GM21423 (cell line): ENCODE results near the gene UBE2G2.

Experiments
- ATAC-seq: cut with Tn5 transposase; IDR thresholded peaks from one replicate; pipeline ENCODE4 v1.9.1; 2021; ENCODE audit warnings: mild to moderate bottlenecking, moderate library complexity; ENCODE audit not compliant: unreplicated experiment

UBE2G2 gene

DNA sequence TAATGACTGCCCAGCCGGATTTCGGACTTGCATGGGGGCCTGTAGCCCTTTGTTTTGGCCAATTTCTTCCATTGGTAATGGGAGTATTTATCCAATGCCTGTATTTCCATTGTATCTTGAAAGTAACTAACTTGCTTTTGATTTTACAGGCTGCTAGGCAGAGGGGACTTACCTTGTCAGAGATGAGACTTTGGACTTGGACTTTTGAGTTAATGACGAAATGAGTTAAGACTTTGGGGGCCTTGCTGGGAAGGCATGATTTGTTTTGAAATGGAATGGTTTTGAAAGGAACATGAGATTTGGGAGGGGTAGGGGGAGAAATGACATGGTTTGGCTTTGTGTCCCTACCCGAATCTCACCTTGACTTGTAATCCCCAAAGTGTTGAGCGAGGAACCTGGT is 9.6 kb downstream of the UBE2G2 start:
- no peak for ATAC-seq

DNA sequence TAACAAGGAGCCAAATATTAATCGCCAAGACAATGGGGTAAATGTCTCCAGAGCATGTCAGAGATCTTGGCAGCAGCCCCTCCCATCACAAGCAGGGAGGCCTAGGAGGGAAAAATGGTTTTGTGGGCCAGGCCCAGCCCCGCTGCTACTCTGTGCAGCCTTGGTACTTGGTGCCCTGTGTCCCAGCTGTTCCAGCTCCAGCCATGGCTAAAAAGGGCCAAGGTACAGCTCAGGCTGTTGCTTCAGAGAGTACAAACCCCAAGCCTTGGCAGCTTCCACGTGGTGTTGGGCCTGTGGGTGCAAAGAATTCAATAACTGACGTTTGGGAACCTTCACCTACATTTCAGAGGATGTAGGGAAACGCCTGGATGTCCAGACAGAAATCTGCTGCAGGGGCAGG is 10.4 kb downstream of the UBE2G2 start:
- no peak for ATAC-seq

DNA sequence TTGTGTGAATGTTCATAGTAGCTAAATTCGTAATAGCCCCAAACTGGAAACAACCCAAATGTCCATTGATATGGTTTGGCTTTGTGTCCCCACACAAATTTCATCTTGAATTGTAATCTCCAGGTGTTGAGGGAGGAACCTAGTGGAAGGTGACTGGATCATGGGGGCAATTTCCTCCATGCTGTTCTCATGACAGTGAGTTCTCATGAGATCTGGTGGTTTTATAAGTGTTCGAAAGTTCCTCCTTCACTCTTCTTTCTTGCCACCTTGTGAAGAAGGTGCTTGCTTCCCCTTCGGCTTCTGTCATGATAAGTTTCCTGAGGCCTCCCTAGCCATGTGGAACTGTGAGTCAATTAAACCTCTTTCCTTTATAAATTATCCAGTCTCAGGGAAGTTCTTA is 11.3 kb downstream of the UBE2G2 start:
- no peak for ATAC-seq

DNA sequence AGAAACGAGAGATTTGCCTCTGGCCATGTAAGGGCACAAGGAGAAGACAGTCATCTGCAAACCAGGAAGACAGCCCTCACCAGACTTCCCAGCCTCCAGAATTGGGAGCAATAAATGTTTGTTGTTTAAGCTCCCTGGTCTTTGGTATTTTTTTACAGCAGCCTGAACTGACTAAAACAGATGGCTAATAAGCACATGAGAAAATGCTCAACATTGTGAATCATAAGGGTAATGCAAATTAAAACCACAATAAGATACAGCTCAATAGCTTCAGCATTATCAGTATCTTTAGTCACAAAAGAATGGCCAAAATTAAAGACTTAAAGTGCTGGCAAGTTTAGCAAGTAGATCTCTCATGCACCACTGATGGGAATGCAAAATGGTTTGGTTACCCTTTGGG is 11.7 kb downstream of the UBE2G2 start:
- no peak for ATAC-seq

DNA sequence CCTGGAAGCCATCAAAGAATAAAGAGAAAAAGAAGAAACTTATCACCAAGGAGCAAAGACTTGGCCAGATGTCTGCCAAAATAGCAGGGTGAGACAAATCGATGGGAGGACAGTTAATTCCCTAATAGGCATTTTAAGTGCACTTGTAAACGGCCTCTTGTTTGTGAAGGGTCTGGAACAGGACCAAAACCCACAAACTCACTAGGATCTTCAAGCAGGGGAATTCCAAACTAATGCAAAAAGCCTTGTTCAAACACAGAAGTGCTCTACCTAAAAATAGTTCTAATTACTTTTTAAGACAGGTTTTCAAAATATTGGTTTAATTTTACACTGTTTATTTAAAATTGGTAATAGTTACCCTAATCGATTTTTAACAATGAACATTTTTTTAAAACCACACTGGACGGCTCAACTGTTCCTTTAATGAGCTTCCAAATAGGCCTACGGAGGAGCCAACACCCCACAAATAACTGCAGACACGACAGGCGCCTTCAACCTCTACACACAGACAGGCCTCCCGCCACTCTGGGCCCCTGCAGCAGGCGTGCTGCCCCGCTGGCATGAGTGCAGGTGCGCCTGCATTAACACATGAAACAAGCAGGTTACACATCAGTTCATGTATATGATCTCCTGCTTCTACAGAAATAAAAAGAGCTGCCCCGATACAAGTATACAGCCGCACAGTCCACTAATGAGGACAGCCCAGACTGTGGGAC is 15.8 kb downstream of the UBE2G2 start:
- no peak for ATAC-seq

DNA sequence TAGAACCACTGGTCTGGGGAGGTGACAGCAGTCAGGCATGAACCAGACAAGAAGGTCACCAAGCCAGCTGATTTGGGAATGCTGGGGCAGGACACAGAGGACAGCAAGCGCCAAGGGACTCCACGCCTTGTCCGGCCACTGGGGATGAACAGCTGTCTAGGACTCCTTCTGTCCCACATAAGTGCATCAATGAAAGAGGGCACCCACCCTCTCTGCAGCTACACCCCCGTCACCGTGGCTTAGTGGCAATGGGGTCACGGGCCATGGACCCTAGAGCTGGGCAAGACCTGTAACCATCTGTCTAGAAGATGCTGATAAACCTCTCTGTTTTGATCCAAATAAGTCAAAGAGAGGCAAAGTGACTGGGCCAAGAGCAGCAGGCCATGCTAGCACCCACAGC is 16.8 kb downstream of the UBE2G2 start:
- ATAC-seq = no peak

DNA sequence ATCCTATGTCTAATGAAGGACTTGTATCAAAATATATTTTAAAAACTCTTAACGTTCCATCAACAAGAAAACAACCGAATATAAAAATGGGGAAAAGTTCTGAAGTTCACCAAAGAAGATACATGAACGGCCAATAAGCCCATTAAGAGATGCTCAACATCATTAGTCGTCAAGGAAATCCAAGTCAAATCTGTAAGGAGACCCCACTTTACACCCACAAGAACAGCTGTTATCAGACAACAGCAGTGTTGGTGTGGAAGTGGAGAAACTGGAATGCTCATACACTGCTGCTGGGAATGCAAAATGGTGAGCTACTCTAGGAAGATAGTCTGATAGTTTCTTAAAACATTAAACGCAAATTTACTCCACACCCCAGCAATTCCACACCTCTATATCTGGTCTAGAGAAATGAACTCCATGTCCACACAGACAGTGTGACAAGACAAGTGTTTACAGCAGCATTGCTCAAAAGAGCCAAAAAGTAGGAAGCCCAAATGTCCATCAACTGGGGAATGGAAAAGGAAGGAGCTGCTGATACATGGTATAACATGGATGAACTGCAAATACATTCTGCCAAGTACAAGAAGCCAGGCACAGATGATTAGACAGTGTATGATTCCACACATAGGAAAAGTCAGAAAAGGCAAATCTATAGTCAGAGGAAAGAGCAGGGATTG is 18.5 kb downstream of the UBE2G2 start:
- no peak for ATAC-seq

DNA sequence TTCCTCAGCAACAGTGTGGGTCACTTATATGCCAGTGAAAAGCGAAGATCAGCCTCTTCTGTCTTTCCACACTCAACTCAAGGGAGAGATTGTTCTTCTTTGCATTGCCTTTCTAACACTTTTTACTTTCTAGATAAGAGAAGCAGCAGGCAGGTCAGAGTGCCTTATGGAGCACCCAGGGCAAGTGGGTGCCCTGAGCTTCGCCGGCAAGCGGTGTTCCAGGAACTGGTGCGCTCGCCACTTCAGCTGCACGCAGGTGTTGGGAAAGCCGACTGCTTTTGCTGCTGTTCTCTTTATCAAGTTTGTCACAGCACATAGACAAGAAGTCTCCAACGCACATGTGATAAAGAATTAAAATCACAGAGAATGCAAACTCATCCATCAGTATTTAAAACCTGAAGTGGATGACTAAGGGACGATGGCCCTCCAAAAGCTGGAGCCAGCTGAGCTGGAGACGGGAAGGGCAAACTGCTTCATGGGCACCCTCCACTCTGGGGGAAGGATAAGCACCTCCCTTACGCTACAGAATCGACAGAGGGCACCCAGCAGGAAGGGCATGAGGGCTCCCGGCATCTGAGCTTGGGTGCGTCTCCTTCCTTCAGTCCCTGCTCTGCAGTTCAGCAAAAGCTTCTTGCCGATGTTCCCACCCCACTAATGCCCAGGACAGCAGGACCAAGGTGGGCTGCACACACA is 20.7 kb downstream of the UBE2G2 start:
- no peak for ATAC-seq

DNA sequence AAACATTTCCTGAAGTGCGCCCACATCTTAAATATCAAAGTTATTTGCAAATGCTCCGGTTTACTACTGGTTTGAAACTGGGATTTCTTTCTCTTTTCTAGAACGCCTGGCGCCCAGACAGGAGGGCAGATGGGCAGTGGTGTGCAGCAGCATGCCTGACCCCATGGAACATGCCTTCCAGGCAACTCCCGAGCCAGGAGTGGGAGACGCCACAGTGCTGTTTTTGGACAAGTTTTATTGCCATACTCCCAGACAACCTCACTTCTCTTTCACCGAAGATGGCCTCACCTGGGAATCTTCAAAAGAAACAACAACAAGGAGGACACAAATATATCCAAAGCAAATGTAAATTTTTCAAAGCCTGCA is 21.5 kb downstream of the UBE2G2 start:
- no peak for ATAC-seq

DNA sequence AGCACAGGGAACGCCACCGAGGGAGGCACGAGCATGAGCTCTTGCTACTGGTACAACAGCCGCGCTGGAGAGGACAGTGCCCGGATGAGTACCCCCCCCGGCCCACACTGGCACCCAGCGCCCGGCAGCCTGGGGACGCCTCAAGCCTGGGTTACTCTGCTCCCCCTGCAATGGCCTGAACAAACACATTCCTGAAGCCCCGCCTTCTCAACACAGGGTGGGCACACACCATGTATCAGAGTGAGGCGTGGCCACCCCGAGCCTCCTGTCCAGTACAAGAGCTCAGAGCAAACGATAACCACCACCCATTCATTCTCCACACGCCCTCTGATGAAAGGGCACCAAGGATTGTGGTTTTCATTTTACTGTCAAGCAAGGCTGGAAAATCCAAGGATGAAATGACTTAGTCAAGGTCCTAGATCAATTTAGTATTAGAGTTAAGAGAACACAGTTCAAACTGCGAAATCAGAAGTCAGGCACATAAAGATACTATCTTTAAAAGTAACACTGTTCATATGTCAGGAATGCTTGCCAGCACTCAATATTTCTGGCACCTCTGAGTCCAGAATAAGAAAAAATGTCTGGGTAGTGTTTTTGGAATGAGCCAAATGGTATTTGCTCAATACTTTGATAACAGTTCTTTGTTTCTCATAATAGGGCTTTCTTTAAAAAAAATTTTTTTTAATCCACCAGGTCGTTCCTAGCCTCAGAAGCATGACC is 22.0 kb downstream of the UBE2G2 start:
- ATAC-seq = no peak

DNA sequence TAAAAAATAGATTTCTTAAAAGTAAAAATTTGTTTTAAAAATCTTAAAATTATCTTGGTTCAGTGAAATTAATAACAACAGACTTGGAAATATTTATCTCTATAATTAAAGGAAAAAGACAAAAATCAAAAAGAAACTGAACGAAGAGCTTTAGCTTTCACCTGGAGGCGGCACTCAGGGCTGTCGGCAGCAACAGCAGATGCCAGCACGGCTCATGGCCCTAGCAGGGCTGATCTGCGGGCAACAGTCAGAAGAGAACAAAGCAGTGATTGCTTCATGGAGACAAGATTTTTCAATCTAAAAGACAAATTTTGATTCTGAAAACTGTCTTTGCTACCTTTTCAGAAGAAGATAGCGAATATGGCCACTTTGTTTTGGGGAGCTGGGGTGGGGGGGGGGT is 22.6 kb downstream of the UBE2G2 start:
- no peak for ATAC-seq

DNA sequence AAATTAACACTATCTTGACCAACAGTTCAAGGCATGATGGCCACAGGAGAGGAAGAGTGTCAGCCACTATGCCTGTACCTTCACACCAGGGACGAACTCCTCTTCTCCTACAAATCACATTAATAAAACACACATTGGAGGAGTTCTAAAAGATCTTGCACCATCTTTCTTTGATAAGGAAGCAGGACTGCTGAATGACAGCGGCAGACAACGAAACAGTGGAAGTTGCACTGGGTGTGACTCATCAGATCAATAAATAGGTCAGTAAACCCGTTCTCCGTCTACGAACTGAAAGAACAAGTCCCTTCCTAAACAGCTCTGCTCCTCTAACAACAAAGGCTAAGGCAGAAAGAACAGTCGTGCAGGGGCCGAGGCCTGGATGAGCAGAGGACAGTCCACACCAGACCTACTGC is 23.1 kb downstream of the UBE2G2 start:
- no peak for ATAC-seq

DNA sequence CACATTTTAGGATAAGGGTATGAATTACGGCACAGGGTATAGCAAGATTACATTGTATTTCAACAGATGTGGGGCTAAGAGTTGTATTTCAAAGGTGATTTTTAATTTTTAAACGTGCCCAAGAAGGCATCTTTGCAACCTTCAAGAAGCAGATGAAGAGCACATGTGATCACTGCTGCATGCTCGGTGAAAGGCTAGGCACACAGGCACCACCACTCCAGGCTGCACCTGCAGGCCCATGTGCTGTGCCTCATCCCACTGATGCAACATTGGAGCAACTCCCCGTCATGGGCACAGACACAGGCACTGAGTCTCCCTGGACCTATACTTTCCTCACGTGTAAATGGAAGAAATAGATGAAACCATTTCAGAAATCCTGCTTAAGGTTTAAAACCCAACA is 23.5 kb downstream of the UBE2G2 start:
- no peak for ATAC-seq

DNA sequence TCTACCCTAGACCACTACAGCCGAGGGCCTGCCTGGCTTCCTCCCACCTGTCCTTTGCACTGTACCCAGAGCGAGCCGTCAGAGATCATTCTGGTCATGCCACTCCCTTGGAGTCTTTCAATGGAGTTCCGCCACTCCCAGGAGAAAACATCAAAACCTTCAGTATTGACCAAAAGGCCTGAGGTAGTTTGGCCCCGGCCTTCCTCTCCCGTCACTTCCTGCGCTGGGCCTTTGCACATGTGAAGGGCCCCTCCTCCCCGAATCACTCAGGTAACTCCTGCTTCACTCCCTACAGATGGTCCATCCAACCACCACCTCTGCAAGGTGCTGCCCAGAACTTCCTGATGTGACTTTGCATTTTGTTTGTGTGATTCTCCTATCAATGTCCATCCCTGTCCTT is 26.6 kb downstream of the UBE2G2 start:
- ATAC-seq = no peak

DNA sequence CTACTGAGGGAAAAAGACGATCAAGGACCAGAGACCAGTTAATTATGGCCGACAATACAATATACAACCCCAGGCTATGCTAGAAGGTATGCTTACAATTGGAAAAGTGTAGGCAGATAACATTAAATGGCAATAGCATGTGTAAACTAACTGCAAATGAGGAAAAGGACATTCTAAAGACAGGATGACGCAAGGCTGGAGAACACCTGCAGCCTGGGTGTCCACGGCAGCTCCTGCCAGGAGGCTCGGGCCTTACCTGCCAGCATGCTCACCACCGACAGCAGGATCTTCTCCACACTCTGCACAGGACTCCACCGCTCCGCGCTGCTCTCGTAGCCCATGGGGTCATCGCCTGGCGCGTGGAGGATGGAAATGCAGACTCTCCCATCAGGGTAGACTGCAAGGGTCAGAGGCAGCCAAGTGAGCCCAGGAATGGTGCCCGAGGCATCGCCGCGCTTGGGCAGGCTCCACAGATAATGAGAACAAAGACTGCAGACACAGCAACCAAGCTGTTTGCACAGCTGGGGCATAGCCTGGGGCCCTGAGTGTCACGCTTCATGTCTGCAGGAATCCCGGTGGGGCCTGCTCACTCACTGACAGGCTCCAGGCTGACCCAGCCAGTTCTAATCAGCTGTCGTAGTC is 28.2 kb downstream of the UBE2G2 start:
- ATAC-seq = no peak

DNA sequence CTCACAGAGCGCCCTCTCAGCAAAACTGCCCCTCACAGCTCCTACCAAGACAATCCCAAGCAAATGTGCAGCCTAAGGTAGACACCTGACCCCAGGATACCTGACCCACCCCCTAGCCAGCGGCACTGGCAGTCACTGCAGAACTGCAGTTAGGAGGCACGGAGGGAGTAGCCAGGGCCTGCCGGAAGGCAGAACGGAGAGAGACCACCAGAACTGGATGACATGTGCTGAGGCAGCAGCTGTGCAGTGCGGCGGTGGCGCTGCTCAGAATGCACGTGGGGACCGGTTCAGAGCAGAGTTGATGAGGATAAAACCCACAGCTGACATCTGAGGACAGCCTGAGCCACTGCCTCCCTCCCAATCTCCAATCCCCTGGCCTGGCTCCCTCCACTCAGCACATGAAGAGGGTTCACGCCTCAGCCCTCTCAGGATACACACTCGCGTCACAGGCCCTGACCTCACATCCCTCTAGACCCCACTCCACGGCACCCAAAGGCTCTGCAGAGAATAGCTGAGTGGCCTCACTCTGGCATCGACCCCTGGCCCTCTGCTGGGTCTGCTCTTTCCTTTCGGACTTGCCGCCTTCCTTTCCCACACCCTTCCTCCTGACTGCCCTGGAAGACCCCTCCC is 29.6 kb downstream of the UBE2G2 start:
- ATAC-seq = no peak

DNA sequence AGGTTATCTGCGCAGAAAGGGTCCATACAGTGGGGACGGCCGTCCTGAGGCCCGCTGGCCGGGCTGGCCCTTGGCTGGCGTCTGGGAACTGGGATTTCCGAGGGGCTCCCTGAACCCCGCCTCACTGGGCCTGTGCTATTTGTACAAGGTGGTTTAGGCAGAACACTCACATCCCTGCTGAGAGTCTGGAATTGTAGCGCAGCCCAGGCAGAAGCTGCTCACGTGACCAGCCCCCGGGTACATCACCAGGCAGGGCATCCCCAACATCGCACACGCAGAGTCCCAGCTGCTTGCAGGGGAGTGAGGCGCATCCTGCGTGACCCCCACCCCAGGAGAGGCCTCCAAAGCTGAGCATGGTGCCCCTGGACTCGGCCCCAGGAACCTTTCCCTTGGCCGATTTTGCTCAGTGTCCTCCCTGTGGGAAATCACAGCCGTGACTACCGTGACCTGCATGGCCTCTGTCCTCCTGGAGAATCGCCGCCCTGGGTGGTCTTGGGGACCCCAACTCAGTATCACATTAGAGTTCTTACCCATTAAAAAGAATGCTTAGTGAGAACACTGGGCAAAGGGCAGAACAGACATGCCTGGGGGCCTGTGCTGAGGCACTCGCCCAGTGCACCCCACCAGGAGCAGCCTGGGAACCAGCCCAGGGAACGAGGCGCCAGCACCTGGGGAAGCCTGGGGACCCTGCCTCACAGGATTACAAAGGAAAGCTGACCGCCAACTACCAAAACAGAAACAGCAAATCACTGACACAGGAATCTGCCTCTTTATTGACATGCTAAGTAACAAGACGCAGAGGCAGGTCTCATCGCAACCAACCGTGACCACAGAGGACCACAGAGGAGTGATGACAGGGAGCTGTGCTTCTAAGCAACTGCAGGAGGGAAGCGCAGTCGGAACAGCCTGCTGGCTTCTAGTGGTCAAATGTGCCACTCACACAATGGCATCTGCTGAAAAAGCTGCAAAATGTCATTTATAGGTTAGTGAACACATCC is 33.5 kb downstream of the UBE2G2 start:
- no peak for ATAC-seq

DNA sequence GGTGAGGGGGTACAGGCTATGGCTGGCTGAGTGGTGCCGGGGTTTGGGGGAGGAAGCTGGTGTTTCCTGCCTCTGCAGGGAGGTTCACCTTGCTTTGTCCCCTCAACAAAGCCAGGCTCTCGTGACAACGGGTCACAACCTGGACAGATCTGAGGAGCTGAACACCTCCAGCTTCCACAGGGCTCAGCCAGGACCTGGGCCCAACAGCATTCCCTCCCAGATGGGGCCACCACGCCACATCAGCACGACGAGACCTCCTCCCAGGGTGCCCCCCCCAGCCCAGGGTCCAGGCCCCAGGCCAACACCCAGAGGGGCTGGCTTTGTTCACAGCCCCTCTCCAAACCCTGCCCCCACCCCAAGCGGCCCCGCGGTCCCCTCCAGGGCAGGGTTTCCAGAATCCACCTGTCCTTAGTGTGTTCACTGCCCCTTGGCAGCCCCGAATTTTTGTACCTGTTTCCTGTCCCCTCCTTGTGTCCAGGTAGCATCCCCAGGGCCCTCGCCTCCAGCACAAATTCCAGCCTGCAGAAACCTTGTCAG is 34.7 kb downstream of the UBE2G2 start:
- no peak for ATAC-seq
